Nucleus accumbens (tissue), 56 donors: ENCODE measurements around the gene SPA17.

ENCODE experiments used
- DNase-seq, 56 donors: peaks; one replicate each; lab custom pipeline; 2025; lab: John Stamatoyannopoulos, UW

SPA17 gene

DNA sequence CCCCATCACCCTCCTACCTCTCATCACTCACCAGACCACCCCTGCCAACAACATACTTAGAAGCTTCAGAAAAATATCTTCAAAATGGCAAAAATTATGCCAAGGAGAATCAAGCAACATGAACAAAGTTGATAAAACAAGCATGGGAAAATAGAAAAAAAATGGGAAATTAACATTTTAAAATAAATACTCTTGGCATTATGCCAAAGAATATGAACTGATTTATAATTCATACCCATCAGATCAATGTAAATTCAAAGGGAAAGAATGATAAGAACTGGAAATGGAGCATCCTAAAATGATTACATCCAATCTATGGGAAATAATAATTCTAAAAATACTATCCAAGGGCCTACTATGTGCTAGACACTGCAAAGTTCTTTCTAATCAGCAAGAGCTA is 12.2 kb upstream of the SPA17 start:
- no peak for DNase-seq

- DNase-seq: no peak
Measured at GRCh38 chr11:124662106-124662505, 11.6 kb upstream of the SPA17 start.

DNA sequence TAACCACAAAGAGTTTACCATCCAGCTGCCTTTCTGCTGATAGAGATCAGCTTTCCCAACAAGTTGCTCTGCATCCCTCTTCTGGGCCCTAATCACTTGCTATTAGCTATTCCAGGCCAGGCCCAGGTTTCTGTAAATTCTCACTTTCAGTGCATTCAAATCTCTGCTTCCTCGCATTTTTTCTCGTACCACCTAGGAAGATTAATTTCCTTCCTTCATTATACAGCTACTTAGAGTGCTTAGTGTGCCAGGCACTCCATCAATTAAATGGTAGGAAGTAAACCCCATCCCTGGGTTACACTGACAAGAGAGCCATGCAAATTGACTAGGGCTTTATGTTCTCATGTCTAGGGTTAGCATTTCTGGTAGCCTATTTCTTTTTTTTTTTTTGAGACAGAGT is 9.8 kb upstream of the SPA17 start:
- no peak for DNase-seq

GRCh38 chr11:124667601-124668000 is 6.1 kb upstream of the SPA17 start:
- DNase-seq: no peak

DNA sequence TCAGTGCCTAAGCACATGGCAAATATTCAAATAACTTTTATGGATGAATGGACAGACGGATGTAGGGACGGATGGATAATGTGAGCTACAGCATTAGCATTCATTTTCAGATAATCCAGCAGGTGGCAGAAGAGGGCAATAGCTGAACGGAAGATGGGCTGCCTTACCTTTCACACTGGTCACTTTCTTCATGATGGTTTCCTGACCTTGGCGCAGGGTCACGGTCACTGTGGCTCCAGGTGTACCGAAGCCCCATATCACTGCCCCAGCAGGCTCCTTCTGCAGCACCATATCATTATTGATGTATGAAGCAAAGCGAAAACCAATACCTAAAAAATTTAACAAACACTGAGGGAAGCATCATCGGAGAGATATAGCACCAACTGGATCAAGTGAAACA is 4.5 kb upstream of the SPA17 start:
- peak in 26 of 56 donors; percentile 3 to 44 (median 16) for DNase-seq

- peak in 6 of 56 donors; percentile 4 to 17 (median 7) for DNase-seq
Measured at GRCh38 chr11:124670732-124671131, 3.0 kb upstream of the SPA17 start.

DNA sequence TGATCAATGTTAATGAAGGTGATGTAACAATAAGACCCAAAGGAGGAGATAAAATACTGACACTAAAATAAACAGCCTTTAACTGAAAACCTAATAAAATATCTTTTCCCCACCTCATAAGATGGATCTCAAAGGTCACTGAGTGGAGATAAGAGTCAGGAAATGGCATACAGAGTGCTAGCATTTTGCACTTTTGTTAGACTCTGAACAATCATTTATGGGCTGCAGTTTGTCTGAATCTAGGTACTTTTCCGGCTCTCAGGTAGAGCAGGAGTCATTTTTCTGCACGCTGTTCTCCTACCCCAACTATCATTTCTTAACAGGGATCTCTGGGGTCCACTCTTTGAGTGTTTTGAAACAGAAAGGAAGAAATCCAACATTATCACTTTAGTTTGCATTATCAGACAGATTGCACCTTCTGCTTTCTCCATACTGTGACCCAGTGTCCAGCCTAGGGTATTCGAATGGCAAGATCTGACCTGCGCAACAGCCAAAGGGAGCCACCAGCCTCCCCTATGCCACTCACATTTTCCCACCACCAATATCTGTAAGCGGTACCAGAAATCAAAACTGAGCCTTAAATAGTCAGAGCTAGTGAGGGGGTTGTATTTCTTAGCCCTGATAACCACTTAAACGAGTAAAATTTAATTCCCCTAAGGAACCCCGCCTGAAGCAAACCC is 1.0 kb upstream of the SPA17 start:
- no peak for DNase-seq

- DNase-seq: peak in 2 of 56 donors; percentile 50 to 62
Measured at GRCh38 chr11:124674168-124674517, 439 bp downstream of the SPA17 start.

DNA sequence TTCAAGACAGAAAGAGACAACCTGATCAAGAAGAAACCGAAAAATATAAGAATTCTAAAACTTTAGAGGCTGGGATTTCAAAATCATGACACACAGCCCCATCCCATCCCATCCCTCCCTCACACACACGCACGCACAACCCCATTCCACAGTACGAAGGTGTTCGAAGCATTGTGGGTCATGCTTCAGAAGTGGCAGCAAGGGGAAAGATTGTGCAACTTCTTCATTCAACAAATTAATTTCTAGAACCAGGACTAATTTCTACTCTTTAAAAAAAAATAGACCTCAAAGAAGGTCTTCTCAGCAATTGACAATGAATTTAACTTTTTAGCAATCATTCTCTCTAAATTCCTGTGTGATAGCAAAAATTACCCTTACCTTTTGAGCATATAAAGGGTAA is 867 bp downstream of the SPA17 start:
- no peak for DNase-seq

DNA sequence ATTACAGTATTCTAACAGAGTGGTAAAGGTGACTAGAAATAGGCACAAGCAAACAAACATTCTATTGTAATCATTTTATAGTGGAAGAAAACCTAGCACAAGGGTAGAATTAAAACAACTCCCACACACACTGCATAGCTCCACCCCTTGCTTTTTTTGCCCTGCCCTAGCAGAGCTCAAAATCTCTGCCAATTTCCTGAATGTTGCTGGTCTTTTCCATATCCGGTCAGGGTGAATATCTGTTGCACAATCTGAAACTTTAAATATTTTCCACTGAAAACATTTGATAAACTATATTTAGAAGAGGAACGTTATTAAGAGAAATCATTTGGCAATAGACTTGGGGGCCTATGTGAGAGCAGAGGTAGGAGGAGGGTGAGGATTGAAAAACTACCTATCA is 2.7 kb downstream of the SPA17 start:
- DNase-seq: no peak

DNA sequence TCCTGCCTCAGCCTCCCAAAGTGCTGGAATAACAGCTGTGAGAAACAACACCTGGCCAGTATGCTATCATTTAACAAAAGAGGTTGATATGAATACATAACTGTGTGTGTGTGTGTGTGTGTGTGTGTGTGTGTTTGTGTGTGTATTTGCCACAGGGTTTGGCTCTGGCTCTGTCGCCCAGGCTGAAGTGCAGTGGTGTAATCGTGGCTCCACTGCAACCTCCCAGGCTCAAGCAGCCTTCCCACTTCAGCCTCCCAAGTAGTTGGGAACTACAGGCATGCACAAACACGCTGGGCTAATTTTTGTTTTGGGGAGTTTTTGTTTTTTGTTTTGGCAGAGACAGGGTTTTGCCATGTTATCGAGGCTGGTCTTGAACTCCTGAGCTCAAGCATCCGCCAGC is 4.7 kb downstream of the SPA17 start:
- DNase-seq: no peak

GRCh38 chr11:124681421-124681820 is 7.7 kb downstream of the SPA17 start:
- DNase-seq: no peak

DNA sequence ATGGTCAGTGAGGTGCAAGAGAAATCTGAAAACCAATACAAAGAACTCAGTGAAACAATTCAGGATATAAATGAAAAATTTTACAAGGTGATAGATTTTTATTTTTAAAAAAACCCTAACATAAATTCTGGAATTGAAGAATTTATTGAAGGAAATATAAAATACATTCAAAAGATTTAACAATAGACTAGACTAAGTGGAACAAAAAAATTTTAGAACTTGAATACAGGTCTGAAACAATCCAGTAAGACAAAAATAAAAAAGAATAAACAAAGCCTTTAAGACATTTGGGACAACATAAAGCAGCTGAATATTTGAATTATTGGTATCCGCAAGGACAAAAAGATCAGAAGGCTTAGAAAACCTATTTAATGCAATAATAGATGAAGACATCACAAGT is 8.7 kb downstream of the SPA17 start:
- DNase-seq: no peak

GRCh38 chr11:124693142-124693541 is 19.4 kb downstream of the SPA17 start:
- no peak for DNase-seq

DNA sequence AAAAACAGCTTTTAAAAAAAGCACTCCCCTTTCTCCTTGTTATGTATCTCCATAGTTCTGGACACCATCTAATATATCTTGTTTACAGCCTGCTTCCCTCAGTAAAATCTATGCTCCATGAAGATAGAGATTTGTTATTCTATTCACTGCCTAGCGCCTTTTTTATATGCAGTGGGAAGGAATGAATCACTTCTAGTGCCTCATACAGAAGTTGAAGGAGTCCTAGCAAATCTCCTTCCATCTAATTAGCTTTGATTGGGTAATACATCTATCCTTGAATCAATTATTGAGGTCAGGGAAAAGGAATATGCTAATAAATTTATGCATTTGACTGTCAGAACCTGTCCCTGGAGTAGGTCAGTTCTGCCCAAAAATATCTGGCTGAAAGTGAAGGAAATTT is 25.8 kb downstream of the SPA17 start:
- DNase-seq: no peak

- no peak for DNase-seq
Measured at GRCh38 chr11:124700028-124700427, 26.3 kb downstream of the SPA17 start.

DNA sequence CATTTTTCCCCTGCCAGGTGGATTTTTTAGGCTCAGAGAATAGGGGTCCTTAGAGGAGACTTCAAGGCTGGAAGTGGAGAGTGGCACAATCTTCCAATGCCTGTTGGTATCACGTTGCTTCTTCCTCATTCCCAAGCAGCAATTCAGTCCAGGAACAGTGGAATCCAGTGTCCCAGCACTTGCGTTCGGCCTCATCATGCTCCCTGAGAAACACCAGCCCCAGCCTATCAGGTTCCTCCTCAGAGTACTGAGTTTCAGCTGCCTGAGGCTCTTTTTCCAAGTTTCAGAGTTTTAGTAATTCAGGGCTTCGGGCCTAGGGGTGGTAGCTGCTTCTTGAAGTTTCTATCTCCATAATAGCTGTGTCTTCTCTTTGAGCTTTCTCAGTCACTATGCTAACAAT is 34.1 kb downstream of the SPA17 start:
- DNase-seq: no peak

DNA sequence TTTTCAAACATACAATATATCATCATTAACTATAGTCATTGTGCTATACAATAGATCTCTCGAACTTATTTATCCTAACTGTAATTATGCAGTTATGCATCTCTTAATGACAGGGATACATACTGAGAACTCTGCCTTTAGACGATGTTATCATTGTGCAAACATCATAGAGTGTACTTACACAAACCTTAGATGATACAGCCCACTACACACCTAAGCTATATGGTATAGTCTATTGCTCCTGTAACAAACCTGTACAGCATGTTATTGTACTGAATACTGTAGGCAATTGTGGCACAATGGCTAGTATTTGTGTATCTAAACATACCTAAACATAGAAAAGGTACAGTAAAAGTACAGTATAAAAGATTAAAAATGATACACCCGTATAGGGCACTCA is 38.7 kb downstream of the SPA17 start:
- no peak for DNase-seq

GRCh38 chr11:124716591-124716990 is 42.9 kb downstream of the SPA17 start:
- DNase-seq: no peak

- no peak for DNase-seq
Measured at GRCh38 chr11:124717421-124717785, 43.7 kb downstream of the SPA17 start.

- peak in 1 of 56 donors; percentile 8 for DNase-seq
Measured at GRCh38 chr11:124717786-124718651, 44.3 kb downstream of the SPA17 start.

DNA sequence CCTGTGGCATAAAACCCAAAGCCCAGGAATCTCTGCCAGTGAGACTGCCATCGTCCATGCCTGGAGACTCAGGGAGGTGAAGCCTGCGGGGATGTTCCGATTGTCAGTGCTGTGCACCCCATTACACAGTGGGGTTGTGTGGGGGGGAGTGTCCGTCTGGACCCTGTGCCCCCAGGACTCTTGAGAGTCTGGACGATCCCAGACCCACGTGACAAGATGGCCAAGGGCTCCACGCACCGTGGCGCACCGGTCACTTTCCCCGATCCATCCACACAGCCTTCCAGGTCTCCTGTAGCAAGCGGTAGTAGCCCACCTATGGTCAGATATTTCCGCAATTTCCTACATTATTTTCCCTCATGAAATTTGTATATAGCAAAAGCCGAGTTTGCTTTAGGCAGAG is 45.1 kb downstream of the SPA17 start:
- no peak for DNase-seq
